GM18858 (cell line): ENCODE data around the gene OGDHL.

ENCODE experiments used
- ATAC-seq: cut with Tn5 transposase; IDR thresholded peaks from one replicate; pipeline ENCODE4 v1.9.1; 2021; ENCODE audit not compliant: unreplicated experiment

The OGDHL gene

GRCh38 chr10:49691588-49691987, 70.5 kb downstream of the OGDHL start:
- ATAC-seq = no peak

- no peak for ATAC-seq
These were observed 71.3 kb downstream of the OGDHL start for GRCh38 chr10:49690698-49691356.

GRCh38 chr10:49689882-49690510, 72.1 kb downstream of the OGDHL start:
- no peak for ATAC-seq

- ATAC-seq = no peak
These were observed 73.2 kb downstream of the OGDHL start for GRCh38 chr10:49688920-49689319.

DNA sequence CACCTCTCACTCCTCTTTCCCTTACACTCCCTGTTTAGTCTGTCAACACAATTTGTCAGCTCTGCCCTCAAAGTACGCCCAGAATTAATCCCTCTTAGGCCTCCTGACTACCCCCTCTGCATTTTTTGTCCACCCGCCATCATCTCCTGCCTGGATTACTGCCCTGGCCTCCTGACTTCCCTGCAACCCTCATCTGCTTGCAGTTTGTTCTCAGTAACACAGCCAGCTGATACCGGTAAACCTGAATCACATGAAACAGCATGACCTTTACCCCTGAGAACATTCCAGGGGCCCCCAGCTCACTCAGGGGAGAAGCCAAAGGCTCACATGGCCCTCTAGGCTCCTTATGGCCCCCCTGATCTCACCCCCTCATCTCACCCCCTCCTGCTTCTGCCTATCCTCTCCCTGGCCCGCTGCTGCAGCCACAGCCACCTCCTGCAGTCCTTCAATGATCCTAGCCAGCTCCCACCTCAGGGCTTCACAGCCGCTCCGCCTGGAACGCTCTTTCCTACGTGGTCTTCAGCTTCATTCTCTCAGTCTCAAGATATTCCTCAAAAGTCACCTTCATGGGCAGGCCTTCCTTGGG, 73.8 kb downstream of the OGDHL start:
- ATAC-seq = no peak

DNA sequence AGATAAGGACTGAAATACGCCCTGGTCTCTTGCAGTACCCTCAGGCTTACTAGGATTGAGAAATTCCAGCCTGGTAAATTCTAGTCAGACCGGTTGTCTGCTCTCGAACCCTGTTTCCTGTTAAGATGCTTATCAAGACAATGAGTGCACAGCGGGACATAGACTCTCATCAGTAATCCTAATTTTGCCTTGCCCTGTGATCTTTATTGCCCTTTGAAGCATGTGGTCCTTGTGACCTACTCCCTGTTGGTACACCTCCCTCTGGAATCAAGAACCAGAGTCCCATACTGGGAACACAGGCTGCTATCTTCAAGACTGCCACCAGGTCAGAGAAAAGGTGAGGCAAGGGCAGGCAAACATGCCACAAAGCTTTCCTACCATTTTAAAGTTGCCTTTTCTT, 75.5 kb downstream of the OGDHL start:
- no peak for ATAC-seq
